AG20443 (cell line): ENCODE measurements around the gene ZNF474.
A peak's percentile ranks its signal among the peaks of the same experiment; 100 is the strongest.

Experiments used
- DNase-seq: peaks from one replicate; pipeline ENCODE4 v3.0.0; 2012; ENCODE audit warnings: low spot score, mixed read lengths

Gene ZNF474

GRCh38 chr5:122153774-122154173 lies 24.4 kb downstream of the ZNF474 start:
- no peak for DNase-seq

- no peak for DNase-seq
These were observed 25.1 kb downstream of the ZNF474 start for GRCh38 chr5:122154491-122154890.

GRCh38 chr5:122154910-122155309 lies 25.6 kb downstream of the ZNF474 start:
- peak; percentile 56 for DNase-seq

- no peak for DNase-seq
These were observed 26.2 kb downstream of the ZNF474 start for GRCh38 chr5:122155546-122155945.

- DNase-seq = peak; percentile 55
These were observed 27.5 kb downstream of the ZNF474 start for GRCh38 chr5:122156724-122157325.

- no peak for DNase-seq
These were observed 32.8 kb downstream of the ZNF474 start for GRCh38 chr5:122162100-122162638.

GRCh38 chr5:122163121-122164069 lies 34.0 kb downstream of the ZNF474 start:
- DNase-seq = peak; percentile 90

- DNase-seq = no peak
These were observed 34.7 kb downstream of the ZNF474 start for GRCh38 chr5:122164070-122164435.

GRCh38 chr5:122164831-122165558 lies 35.6 kb downstream of the ZNF474 start:
- no peak for DNase-seq

- DNase-seq = no peak
These were observed 36.3 kb downstream of the ZNF474 start for GRCh38 chr5:122165559-122166078.

GRCh38 chr5:122169350-122170103 lies 40.2 kb downstream of the ZNF474 start:
- DNase-seq = no peak

GRCh38 chr5:122170620-122171019 lies 41.3 kb downstream of the ZNF474 start:
- no peak for DNase-seq

GRCh38 chr5:122172207-122172606 lies 42.9 kb downstream of the ZNF474 start:
- no peak for DNase-seq

- DNase-seq = no peak
These were observed 44.4 kb downstream of the ZNF474 start for GRCh38 chr5:122173474-122174415.

- DNase-seq = no peak
These were observed 45.7 kb downstream of the ZNF474 start for GRCh38 chr5:122175091-122175490.

- DNase-seq = no peak
These were observed 46.5 kb downstream of the ZNF474 start for GRCh38 chr5:122175852-122176251.

- DNase-seq = no peak
These were observed 47.8 kb downstream of the ZNF474 start for GRCh38 chr5:122177161-122177560.

- no peak for DNase-seq
These were observed 50.4 kb downstream of the ZNF474 start for GRCh38 chr5:122179701-122180100.

- no peak for DNase-seq
These were observed 50.9 kb downstream of the ZNF474 start for GRCh38 chr5:122180146-122180712.
